DND-41 (cell line): ENCODE data around the gene ATAD3C.

Experiments
- ATAC-seq: fragments of 200-7000 bp; cut with Tn5 transposase; 3 replicates; pipeline ENCODE4 v1.9.1; 2021; ENCODE audit warnings: low read depth; ENCODE audit not compliant: insufficient read depth
- DNase-seq: peaks from one replicate; pipeline ENCODE4 v3.0.0-alpha.2; 2020
- H2AFZ ChIP-seq: 2 replicates; pipeline ENCODE4 v1.6.0; 2012; ENCODE audit warnings: low read depth, low read length
- H3K27ac ChIP-seq: 2 replicates; pipeline ENCODE4 v1.5.1; 2012; ENCODE audit warnings: low read length, inconsistent platforms
- H3K27me3 ChIP-seq: fragments of 200-600 bp; sonication (generic); 2 replicates; pipeline ENCODE4 v1.6.0; 2012; ENCODE audit warnings: low read length, mild to moderate bottlenecking, inconsistent platforms; ENCODE audit not compliant: insufficient read depth, poor library complexity
- H3K36me3 ChIP-seq: 2 replicates; pipeline ENCODE4 v1.5.1; 2012; ENCODE audit warnings: low read length, inconsistent platforms; ENCODE audit not compliant: insufficient read depth
- H3K4me1 ChIP-seq: 2 replicates; pipeline ENCODE4 v1.5.1; 2012; ENCODE audit warnings: mild to moderate bottlenecking, low read length; ENCODE audit not compliant: insufficient read depth
- H3K4me2 ChIP-seq: 2 replicates; pipeline ENCODE4 v1.6.0; 2012; ENCODE audit warnings: mild to moderate bottlenecking, moderate library complexity, low read length, inconsistent platforms; ENCODE audit not compliant: insufficient read depth
- H3K4me3 ChIP-seq, 2 experiments: fragments of 200-600 bp in 1 of 2; shearing (Covaris generic) in 1 of 2; 2 replicates each; pipeline ENCODE4 v1.5.1; 2012 to 2016; ENCODE audit warnings: inconsistent platforms in 2 of 2, low read length in 2 of 2, mild to moderate bottlenecking in 2 of 2, low read depth in 1 of 2, moderate library complexity in 1 of 2
- H3K79me2 ChIP-seq: 2 replicates; pipeline ENCODE4 v1.6.0; 2012; ENCODE audit warnings: low read length, inconsistent platforms; ENCODE audit not compliant: insufficient read depth
- H3K9ac ChIP-seq: 2 replicates; pipeline ENCODE4 v1.6.0; 2012; ENCODE audit warnings: low read depth, mild to moderate bottlenecking, inconsistent platforms, low read length, moderate library complexity
- H3K9me3 ChIP-seq: 2 replicates; pipeline ENCODE4 v1.5.1; 2012; ENCODE audit warnings: low read length, moderate library complexity, mild to moderate bottlenecking, inconsistent platforms; ENCODE audit not compliant: insufficient read depth, severe bottlenecking
- H4K20me1 ChIP-seq: 2 replicates; pipeline ENCODE4 v1.6.0; 2012; ENCODE audit warnings: low read length; ENCODE audit not compliant: insufficient read depth
- EZH2 ChIP-seq: IDR thresholded peaks from 3 replicates; pipeline ENCODE4 v1.6.1; 2012; ENCODE audit warnings: borderline replicate concordance, low read depth, mild to moderate bottlenecking, moderate library complexity, low read length, inconsistent platforms; ENCODE audit not compliant: severe bottlenecking
- TF ChIP-seq, protein P1 (sequence below): IDR thresholded peaks from 2 replicates; pipeline ENCODE4 v1.5.1; 2012; ENCODE audit warnings: borderline replicate concordance, low read length, moderate library complexity, mild to moderate bottlenecking; ENCODE audit not compliant: poor library complexity, severe bottlenecking; ENCODE audit errors: extremely low read depth

The ATAD3C gene

DNA sequence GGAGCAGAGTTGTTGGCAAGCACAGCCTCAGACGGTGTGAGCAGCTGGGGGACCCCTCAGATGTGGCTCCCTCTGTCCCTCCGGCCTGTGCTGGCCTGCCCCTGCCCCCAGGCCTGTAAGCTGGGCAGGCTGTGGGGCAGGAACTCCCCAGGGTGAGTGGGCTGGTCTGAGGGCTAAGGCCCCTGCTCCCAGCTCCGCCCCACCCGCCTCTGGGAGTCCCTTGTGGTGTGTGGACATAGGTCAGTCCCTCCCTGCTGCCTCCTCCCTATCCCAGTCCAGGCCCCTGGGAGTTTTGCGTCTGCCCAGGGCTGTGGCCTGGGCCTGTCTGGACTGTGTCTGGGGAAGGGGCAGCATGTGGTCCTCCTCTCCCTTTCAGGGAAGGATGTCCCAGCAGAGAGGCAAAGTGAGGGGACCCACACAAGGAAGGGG lies 17.6 kb upstream of the ATAD3C start:
- no peak for TF ChIP-seq EZH2
- TF ChIP-seq, protein P1, sequence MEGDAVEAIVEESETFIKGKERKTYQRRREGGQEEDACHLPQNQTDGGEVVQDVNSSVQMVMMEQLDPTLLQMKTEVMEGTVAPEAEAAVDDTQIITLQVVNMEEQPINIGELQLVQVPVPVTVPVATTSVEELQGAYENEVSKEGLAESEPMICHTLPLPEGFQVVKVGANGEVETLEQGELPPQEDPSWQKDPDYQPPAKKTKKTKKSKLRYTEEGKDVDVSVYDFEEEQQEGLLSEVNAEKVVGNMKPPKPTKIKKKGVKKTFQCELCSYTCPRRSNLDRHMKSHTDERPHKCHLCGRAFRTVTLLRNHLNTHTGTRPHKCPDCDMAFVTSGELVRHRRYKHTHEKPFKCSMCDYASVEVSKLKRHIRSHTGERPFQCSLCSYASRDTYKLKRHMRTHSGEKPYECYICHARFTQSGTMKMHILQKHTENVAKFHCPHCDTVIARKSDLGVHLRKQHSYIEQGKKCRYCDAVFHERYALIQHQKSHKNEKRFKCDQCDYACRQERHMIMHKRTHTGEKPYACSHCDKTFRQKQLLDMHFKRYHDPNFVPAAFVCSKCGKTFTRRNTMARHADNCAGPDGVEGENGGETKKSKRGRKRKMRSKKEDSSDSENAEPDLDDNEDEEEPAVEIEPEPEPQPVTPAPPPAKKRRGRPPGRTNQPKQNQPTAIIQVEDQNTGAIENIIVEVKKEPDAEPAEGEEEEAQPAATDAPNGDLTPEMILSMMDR, result no peak
- no peak overlapping the region for H3K4me2 ChIP-seq
- H2AFZ ChIP-seq, result no peak overlapping the region
- H4K20me1 ChIP-seq, result no peaks in the 10 kb centered on the region
- H3K9me3 ChIP-seq, result no peaks in the 10 kb centered on the region
- H3K79me2 ChIP-seq, result no peaks in the 10 kb centered on the region
- no peak overlapping the region for H3K4me3 ChIP-seq
- H3K27ac ChIP-seq, result no peak overlapping the region
- no peaks in the 10 kb centered on the region for H3K27me3 ChIP-seq
- no peak for DNase-seq
- ATAC-seq, result no peak
- H3K36me3 ChIP-seq, result no peaks in the 10 kb centered on the region
- peaks cover 3% of the 10 kb centered on the region; the same call in 1 of the 2 replicates for H3K4me1 ChIP-seq
- H3K9ac ChIP-seq, result no peak overlapping the region

DNA sequence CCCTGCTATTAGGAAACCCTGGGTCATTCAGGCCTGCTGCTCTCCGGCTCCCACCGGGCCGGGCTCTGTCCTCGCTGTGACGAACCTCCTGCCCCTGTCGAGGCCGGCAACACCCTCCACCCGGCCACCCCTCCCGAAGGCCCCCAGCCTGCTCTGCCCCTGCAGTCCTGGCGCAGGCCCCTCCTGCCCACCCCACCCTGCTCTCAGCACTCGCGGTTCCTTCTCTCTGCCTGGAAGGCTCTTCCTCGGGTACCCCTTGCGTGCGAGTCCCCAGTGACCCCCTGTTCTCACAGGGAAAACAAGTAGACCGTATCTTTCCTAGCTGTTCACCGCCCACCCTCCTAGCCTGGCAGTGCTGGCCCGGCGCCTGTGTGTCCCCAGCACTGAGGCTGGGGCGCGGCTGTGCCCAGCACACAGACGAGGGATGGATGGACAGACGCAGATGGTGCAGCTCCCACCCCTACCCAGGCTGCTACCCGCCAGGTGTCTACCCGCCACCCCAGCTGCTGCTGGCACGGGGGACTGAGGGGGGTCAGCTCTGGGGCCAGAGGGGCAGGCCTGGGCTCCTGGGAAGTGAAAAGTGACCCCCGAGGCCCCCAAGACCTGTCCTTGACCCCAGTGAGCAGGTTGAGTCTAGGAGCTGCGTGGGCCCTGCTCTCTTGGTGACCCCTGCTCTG lies 17.1 kb upstream of the ATAD3C start:
- H3K4me3 ChIP-seq, result no peak overlapping the region
- no peaks in the 10 kb centered on the region for H3K27me3 ChIP-seq
- no peak for TF ChIP-seq EZH2
- TF ChIP-seq, protein P1, result no peak

DNA sequence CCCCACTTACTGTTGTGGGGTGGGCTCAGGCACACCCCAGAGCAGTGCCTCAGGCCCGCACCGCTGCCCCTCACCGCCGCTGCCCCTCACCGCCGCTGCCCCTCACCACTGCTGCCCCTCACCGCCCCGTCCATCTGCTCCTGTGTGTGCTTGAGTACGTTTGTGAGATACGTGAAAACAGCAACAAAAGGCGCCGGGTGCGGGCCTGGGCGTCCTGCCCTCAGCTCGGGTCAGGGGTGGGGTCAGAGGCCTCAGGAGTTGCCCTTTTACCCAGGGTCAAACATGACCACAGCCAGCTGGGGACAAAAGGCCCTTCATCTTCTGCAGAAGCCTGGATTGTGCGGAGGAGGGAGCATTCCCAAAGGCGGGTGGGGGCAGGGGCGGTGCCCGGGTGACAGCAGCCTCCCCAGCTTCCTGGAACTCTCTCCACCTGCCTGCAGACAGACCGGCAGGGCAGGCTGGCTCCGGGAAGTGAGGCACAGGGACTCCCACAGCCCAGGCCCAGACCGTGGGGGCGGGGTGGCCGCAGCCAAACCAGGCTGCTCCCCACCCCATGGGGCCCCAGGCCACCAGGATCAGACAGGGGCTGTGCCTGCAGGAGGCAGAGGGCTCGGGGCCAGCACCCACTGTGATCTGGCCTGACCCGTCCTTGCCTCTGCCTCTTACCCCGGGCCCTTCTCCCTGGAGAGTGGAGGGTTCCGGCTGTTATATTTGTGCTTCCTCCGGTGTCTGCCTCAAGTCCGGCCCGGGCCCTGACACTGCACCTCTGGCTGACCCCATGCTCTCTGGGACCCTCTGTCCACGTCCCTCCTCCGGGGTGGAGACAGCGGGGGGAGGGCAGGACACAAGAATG lies 16.3 kb upstream of the ATAD3C start:
- ATAC-seq, result no peak
- H3K9me3 ChIP-seq, result no peaks in the 10 kb centered on the region
- H3K36me3 ChIP-seq, result no peaks in the 10 kb centered on the region
- no peaks in the 10 kb centered on the region for H3K27me3 ChIP-seq
- H3K9ac ChIP-seq, result no peak overlapping the region
- H3K79me2 ChIP-seq, result no peaks in the 10 kb centered on the region
- TF ChIP-seq EZH2, result no peak
- TF ChIP-seq, protein P1, result no peak
- H3K4me1 ChIP-seq, result no peaks in the 10 kb centered on the region
- no peaks in the 10 kb centered on the region for H4K20me1 ChIP-seq
- H2AFZ ChIP-seq, result no peak overlapping the region
- no peak for DNase-seq
- no peak overlapping the region for H3K4me2 ChIP-seq
- no peak overlapping the region for H3K27ac ChIP-seq
- no peak overlapping the region for H3K4me3 ChIP-seq

More for the DNA sequence above, 17.1 kb upstream of the ATAD3C start:
- H3K27ac ChIP-seq, result no peak overlapping the region
- H3K9ac ChIP-seq, result no peak overlapping the region
- no peaks in the 10 kb centered on the region for H3K79me2 ChIP-seq
- no peaks in the 10 kb centered on the region for H3K9me3 ChIP-seq
- H3K36me3 ChIP-seq, result no peaks in the 10 kb centered on the region
- no peaks in the 10 kb centered on the region for H3K4me1 ChIP-seq
- no peak for ATAC-seq
- DNase-seq, result no peak
- H4K20me1 ChIP-seq, result no peaks in the 10 kb centered on the region
- no peak overlapping the region for H3K4me2 ChIP-seq
- H2AFZ ChIP-seq, result no peak overlapping the region
